ENCODE measurements around the gene LYPD3. TPM values are rescaled to one million over a fixed set of nuclear protein-coding genes. Genes with fewer than 3 reads are reported as not detected.

LYPD3 gene
- total RNA-seq, 1 experiment from 2014 or later: not detected

GRCh38 chr19:43469160-43469480, 3.7 kb upstream of the LYPD3 start:
- no peak for DNase-seq
- H3K27me3 ChIP-seq: no peaks in the 10 kb centered on the region
- H3K4me3 ChIP-seq: no peak overlapping the region
- H3K9me3 ChIP-seq: no peaks in the 10 kb centered on the region
- no peaks in the 10 kb centered on the region for H3K36me3 ChIP-seq

- H3K9me3 ChIP-seq: no peaks in the 10 kb centered on the region
- H3K4me3 ChIP-seq: no peak overlapping the region
- no peak for DNase-seq
- H3K36me3 ChIP-seq: no peaks in the 10 kb centered on the region
- no peaks in the 10 kb centered on the region for H3K27me3 ChIP-seq
Observed at GRCh38 chr19:43468354-43469159, 3.1 kb upstream of the LYPD3 start.

- Histone ChIP-seq H3K36me3 (no peaks in the 10 kb centered on the region), H3K4me3 (no peak overlapping the region), H3K9me3 (no peaks in the 10 kb centered on the region), H3K27me3 (peaks cover 2% of the 10 kb centered on the region; the same call in 1 of the 2 replicates)
- peak; percentile 23 for DNase-seq
Observed at GRCh38 chr19:43467730-43468129, 2.3 kb upstream of the LYPD3 start.

- Histone ChIP-seq H3K27me3 (peaks cover 2% of the 10 kb centered on the region; the same call in 1 of the 2 replicates), H3K4me3 (no peak overlapping the region), H3K36me3 (no peaks in the 10 kb centered on the region), H3K9me3 (no peaks in the 10 kb centered on the region)
- no peak for DNase-seq
Observed at GRCh38 chr19:43467276-43467675, 1.9 kb upstream of the LYPD3 start.

DNA sequence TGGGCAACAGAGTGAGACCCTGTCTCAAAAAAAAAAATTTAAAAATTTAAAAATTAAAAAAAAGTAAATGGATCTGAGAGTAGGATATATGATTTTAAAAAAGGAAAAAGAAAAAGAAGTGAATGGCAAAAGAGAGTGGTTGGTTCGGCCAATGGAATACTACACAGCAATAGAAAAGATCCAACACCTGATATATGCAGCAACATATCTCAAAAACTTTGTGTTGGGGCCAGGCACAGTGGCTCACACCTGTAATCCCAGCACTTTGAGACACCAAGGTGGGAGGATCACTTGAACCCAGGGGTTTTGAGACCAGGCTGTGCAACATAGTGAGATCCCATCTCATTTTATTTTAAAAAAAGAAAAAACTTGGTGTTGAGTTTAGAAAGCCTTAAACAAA, 1.4 kb upstream of the LYPD3 start:
- H3K9me3 ChIP-seq: no peaks in the 10 kb centered on the region
- H3K27me3 ChIP-seq: peaks cover 2% of the 10 kb centered on the region; the same call in 1 of the 2 replicates
- DNase-seq: no peak
- H3K4me3 ChIP-seq: no peak overlapping the region
- H3K36me3 ChIP-seq: no peaks in the 10 kb centered on the region

DNA sequence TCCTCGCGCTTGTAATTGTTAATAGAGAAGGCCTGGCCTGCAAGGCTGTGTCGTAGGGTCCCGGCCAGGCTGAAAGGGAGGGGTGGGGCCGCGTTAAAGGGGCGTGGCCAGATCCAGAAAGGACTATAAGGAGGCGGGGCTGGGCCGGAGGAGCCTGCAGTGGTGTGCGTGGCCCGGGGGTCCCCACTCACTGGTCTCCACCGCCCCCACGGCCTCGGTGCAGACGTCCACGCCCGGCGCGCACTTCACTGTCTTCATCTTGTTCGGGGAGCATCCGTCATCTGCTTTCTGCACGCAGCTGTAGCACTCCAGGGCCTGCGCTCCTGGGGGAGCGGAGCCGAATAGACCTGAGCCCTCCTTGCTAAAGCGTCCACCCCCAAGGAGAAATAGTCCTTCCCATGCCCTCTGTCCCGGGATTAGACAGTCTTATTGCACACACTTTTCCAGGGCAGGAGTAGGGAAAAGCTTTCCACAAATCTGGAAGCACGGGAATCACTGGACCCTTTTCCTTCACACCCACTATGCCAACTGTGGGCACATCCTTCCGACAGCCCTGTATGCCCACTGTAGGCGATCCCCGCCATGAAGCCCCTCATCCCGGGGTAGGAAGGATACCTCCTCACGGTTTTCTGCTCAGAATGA, 1.2 kb downstream of the LYPD3 start:
- peaks cover 2% of the 10 kb centered on the region; the same call in 1 of the 2 replicates for H3K27me3 ChIP-seq
- DNase-seq: no peak
- no peaks in the 10 kb centered on the region for H3K9me3 ChIP-seq
- peak overlapping the region; percentile 70 for H3K4me3 ChIP-seq
- H3K36me3 ChIP-seq: no peaks in the 10 kb centered on the region

DNA sequence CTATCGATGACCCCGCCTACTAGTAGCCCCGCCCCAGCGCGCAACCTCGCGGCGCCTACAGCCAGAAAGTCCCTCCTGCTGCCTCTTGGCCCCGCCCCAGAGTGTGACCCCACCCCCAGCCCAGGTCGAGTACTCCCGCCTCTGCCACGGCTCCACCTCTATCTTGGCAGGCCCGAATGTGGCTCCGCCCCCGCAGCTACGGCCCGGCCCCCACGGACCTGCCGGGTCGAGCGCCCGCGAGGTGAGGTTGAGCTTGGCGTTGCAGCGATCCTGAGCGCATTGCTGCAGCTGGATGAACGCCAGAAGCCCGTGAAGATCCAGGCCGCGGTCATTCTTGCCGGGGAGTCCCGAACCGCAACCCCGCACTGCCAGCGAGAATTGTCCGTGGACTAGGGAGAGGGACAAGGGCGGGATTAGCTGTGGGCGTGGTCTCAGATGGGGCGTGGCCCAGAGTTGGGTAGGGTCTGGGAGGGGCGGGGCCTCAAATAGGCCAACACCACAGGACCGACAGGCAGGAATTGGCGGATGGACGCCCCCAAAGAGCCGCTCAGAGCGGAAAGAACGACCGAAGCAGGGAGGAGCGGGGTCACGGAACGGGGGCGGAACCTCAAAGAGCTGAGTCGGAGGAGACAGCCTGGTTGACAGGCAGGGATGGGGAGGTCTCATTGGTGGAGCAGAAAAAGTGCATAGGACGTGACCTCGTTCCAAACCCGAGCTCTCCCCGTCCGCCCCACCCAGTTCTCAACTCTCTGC, 1.9 kb downstream of the LYPD3 start:
- peak; percentile 96 for DNase-seq
- H3K27me3 ChIP-seq: peaks cover 2% of the 10 kb centered on the region; the same call in 1 of the 2 replicates
- H3K9me3 ChIP-seq: no peaks in the 10 kb centered on the region
- peak overlapping the region; percentile 70 for H3K4me3 ChIP-seq
- no peaks in the 10 kb centered on the region for H3K36me3 ChIP-seq

GRCh38 chr19:43462785-43463380, 2.5 kb downstream of the LYPD3 start:
- DNase-seq: no peak
- Histone ChIP-seq H3K4me3 (peak overlapping the region; percentile 70), H3K36me3 (no peaks in the 10 kb centered on the region), H3K9me3 (no peaks in the 10 kb centered on the region), H3K27me3 (peaks cover 2% of the 10 kb centered on the region; the same call in 1 of the 2 replicates)

- Histone ChIP-seq H3K27me3 (peaks cover 2% of the 10 kb centered on the region; the same call in 1 of the 2 replicates), H3K4me3 (no peak overlapping the region), H3K9me3 (no peaks in the 10 kb centered on the region), H3K36me3 (no peaks in the 10 kb centered on the region)
- DNase-seq: no peak
Observed at GRCh38 chr19:43462383-43462782, 3.0 kb downstream of the LYPD3 start.

DNA sequence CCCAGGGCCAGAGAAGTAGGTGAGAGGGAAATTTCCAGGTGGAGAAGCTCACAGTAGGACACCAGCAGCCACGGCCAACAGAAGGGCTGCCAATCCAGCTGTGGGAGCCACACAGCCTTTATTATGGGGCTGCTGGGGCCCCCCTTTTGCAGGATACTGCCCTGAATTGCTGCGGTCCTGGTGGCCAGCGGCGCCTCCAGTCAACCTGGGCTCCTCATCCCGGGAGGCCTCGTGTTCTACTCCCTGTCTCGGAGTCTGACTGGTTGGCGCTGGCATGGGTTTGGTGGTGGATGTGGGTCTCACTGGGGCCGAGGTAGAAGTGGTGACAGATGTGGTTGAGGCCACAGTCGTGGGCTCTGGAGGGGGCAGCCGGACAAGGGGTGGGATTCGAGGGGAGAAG, 4.1 kb downstream of the LYPD3 start:
- no peaks in the 10 kb centered on the region for H3K9me3 ChIP-seq
- H3K4me3 ChIP-seq: no peak overlapping the region
- H3K36me3 ChIP-seq: no peaks in the 10 kb centered on the region
- H3K27me3 ChIP-seq: peaks cover 2% of the 10 kb centered on the region; the same call in 1 of the 2 replicates
- no peak for DNase-seq

DNA sequence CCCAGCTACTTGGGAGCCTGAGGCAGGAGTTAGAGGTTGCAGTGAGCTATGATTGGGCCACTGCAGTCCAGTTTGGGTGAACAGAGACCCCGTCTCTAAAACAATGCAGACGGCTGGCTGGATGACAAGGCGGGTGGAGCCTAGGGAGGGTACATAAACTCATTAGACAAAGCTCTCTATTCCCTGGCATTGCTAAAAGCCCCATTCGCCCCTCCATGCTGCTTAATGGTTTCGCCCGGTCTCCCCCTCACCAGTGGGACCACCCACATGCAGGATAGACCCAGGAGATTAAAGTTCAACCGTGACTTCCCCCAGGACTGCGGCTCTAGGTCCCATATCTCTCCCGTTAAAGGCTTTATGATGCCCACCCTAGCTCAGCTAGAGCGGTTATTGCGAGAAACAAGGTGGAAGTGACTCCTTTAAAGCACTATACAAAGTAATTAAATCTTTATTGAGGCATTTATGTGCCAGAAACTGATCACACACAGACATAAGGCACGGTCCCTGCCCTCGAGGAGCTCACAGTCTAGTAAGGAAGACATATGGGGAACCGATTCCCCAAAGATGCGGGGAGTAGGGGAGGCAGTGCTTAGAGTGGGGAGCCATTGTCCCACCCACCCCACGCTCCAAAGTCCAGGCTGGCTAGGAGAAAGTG, 4.9 kb downstream of the LYPD3 start:
- H3K27me3 ChIP-seq: peaks cover 2% of the 10 kb centered on the region; the same call in 1 of the 2 replicates
- no peaks in the 10 kb centered on the region for H3K36me3 ChIP-seq
- no peak overlapping the region for H3K4me3 ChIP-seq
- H3K9me3 ChIP-seq: no peaks in the 10 kb centered on the region
- no peak for DNase-seq

GRCh38 chr19:43457809-43458208, 7.6 kb downstream of the LYPD3 start:
- H3K27me3 ChIP-seq: peaks cover under 1% of the 10 kb centered on the region; the same call in 1 of the 2 replicates
- H3K9me3 ChIP-seq: no peaks in the 10 kb centered on the region
- H3K4me3 ChIP-seq: no peak overlapping the region
- DNase-seq: no peak
- H3K36me3 ChIP-seq: no peaks in the 10 kb centered on the region

DNA sequence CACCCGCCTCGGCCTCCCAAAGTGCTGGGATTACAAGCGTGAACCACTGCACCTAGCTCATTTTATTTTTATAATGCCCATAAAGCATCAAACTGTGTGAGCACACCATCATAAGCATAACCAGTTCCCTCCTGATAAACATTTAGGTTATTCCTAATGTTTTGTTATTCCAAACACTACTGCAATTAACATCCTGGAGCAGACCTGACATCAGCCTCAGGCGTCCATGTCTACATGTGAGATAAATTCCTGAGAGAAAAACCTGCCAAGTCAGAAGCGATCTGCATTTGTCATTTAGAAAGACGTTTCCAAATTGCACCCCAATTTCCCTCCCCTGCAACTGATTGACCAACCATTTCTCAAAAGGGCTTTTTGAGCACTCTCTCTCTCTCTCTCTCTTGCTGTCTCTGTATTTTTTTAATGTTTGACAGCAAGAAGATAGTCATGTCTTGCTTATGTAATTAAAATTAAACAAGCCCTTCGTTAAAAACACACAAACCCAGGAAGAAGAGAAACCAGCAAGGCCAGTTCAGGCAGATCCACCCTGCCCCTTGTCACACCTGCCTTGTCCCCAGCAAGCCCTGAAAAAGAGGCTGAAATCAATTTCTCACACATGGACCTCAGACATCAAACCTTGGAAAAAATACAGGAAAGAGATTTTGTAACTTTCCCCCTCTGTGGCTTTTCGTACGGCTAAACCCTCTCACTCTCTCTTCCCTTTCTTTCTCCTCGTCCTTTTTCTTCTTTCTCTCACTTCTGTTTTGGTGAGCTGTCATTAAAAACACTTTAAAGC, 9.9 kb downstream of the LYPD3 start:
- no peaks in the 10 kb centered on the region for H3K36me3 ChIP-seq
- no peak for DNase-seq
- no peaks in the 10 kb centered on the region for H3K27me3 ChIP-seq

GRCh38 chr19:43454031-43454430, 11.4 kb downstream of the LYPD3 start:
- no peaks in the 10 kb centered on the region for H3K36me3 ChIP-seq
- no peak overlapping the region for H3K4me3 ChIP-seq
- peaks cover 3% of the 10 kb centered on the region; the same call in 1 of the 2 replicates for H3K9me3 ChIP-seq
- no peak for DNase-seq
- H3K27me3 ChIP-seq: no peaks in the 10 kb centered on the region

More for the DNA sequence above, 9.9 kb downstream of the LYPD3 start:
- Histone ChIP-seq H3K4me3 (no peak overlapping the region), H3K9me3 (peaks cover 3% of the 10 kb centered on the region; the same call in 1 of the 2 replicates)

- H3K4me3 ChIP-seq: no peak overlapping the region
- H3K9me3 ChIP-seq: peaks cover 3% of the 10 kb centered on the region; the same call in 1 of the 2 replicates
- no peaks in the 10 kb centered on the region for H3K27me3 ChIP-seq
- no peak for DNase-seq
- H3K36me3 ChIP-seq: no peaks in the 10 kb centered on the region
Observed at GRCh38 chr19:43452582-43452981, 12.8 kb downstream of the LYPD3 start.

Measured in MG63 (cell line).